Neural progenitor cell (in vitro differentiated cells): ENCODE data around the gene ACER3. TPM values are rescaled to one million over a fixed set of nuclear protein-coding genes. Genes with fewer than 3 reads are reported as not detected.

Source experiments
- DNase-seq: peaks from one replicate; pipeline ENCODE4 v3.0.0-alpha.2; 2016; ENCODE audit warnings: low spot score
- H2AFZ ChIP-seq: fragments of 200-600 bp; sonication (generic); replicated peaks from 2 replicates; pipeline ENCODE4 v1.6.1; 2016; ENCODE audit warnings: antibody characterized with exemption
- H3F3A ChIP-seq: fragments of 200-600 bp; sonication (generic); 2 replicates; pipeline ENCODE4 v1.6.1; 2016; ENCODE audit warnings: antibody characterized with exemption, low read depth
- H3K27ac ChIP-seq: fragments of 200-600 bp; sonication (generic); 2 replicates; pipeline ENCODE4 v1.5.1; 2016; ENCODE audit warnings: mild to moderate bottlenecking
- H3K27me3 ChIP-seq: fragments of 200-600 bp; sonication (generic); 2 replicates; pipeline ENCODE4 v1.6.1; 2016; ENCODE audit warnings: mild to moderate bottlenecking, moderate library complexity
- H3K36me3 ChIP-seq: fragments of 200-600 bp; sonication (generic); 2 replicates; pipeline ENCODE4 v1.5.1; 2016
- H3K4me1 ChIP-seq: fragments of 200-600 bp; sonication (generic); 2 replicates; pipeline ENCODE4 v1.6.1; 2016; ENCODE audit warnings: mixed run types
- H3K4me2 ChIP-seq: fragments of 200-600 bp; sonication (generic); 2 replicates; pipeline ENCODE4 v1.6.1; 2016
- H3K4me3 ChIP-seq: fragments of 200-600 bp; sonication (generic); 2 replicates; pipeline ENCODE4 v1.5.1; 2016
- H3K79me2 ChIP-seq: fragments of 200-600 bp; sonication (generic); 2 replicates; pipeline ENCODE4 v1.6.1; 2016; ENCODE audit warnings: low read depth
- H3K9ac ChIP-seq: fragments of 200-600 bp; sonication (generic); 2 replicates; pipeline ENCODE4 v1.6.1; 2016
- H3K9me3 ChIP-seq: fragments of 200-600 bp; sonication (generic); 2 replicates; pipeline ENCODE4 v1.5.1; 2016; ENCODE audit warnings: low read depth
- H4K20me1 ChIP-seq: fragments of 200-600 bp; sonication (generic); 2 replicates; pipeline ENCODE4 v1.6.1; 2016; ENCODE audit warnings: low read depth
- H3K27ac Mint-ChIP-seq: 3 replicates; pipeline ENCODE4 v1.8.0; 2021; ENCODE audit warnings: mixed read lengths
- H3K27me3 Mint-ChIP-seq: 2 replicates; pipeline ENCODE4 v1.8.0; 2022; ENCODE audit warnings: low read depth, mild to moderate bottlenecking, inconsistent platforms, moderate library complexity, mixed read lengths; ENCODE audit not compliant: insufficient read depth
- H3K36me3 Mint-ChIP-seq: 3 replicates; pipeline ENCODE4 v1.8.0; 2021; ENCODE audit warnings: mixed read lengths
- H3K4me1 Mint-ChIP-seq: 3 replicates; pipeline ENCODE4 v1.8.0; 2021; ENCODE audit warnings: mixed read lengths
- H3K4me3 Mint-ChIP-seq: 3 replicates; pipeline ENCODE4 v1.8.0; 2021; ENCODE audit warnings: mild to moderate bottlenecking, moderate library complexity, mixed read lengths
- H3K9me3 Mint-ChIP-seq: 3 replicates; pipeline ENCODE4 v1.8.0; 2020; ENCODE audit warnings: mixed read lengths
- CTCF ChIP-seq: fragments of 200-600 bp; sonication (generic); IDR thresholded peaks from 2 replicates; pipeline ENCODE4 v1.5.1; 2017; ENCODE audit warnings: antibody characterized with exemption, mild to moderate bottlenecking
- EZH2 ChIP-seq: fragments of 200-600 bp; sonication (generic); IDR thresholded peaks from 2 replicates; pipeline ENCODE4 v1.6.1; 2017; ENCODE audit warnings: antibody characterized with exemption, mild to moderate bottlenecking, moderate library complexity
- EZH2phosphoT487 ChIP-seq: fragments of 200-600 bp; sonication (generic); IDR thresholded peaks from 2 replicates; pipeline ENCODE4 v1.6.1; 2017; ENCODE audit warnings: antibody characterized with exemption
- total RNA-seq: library from RNA; depleted of rRNA; stranded (reverse); fragments of >200 nt; gene quantifications from 2 replicates; pipeline ENCODE4 v1.2.3, GENCODE V29; 2015; ENCODE audit warnings: low replicate concordance

Gene ACER3
- total RNA-seq, 1 donor from 2014 or later, result 18.9 TPM

- H2AFZ ChIP-seq, result no peak overlapping the region
- H3F3A ChIP-seq, result no peaks in the 10 kb centered on the region
- TF ChIP-seq EZH2phosphoT487 (no peak), CTCF (no peak), EZH2 (no peak)
- H3K27me3 ChIP-seq, result no peaks in the 10 kb centered on the region
- Mint-ChIP-seq H3K27ac (no peak overlapping the region), H3K4me3 (no peak overlapping the region), H3K27me3 (peaks cover 7% of the 10 kb centered on the region), H3K4me1 (no peaks in the 10 kb centered on the region), H3K36me3 (no peaks in the 10 kb centered on the region), H3K9me3 (peaks cover 5% of the 10 kb centered on the region)
- H3K4me2 ChIP-seq, result no peak overlapping the region
- no peaks in the 10 kb centered on the region for H3K79me2 ChIP-seq
- no peaks in the 10 kb centered on the region for H3K9me3 ChIP-seq
- no peak for DNase-seq
- H3K4me3 ChIP-seq, result no peak overlapping the region
- H3K9ac ChIP-seq, result no peak overlapping the region
- H4K20me1 ChIP-seq, result no peaks in the 10 kb centered on the region
- no peak overlapping the region for H3K27ac ChIP-seq
- peaks cover 7% of the 10 kb centered on the region for H3K4me1 ChIP-seq
- H3K36me3 ChIP-seq, result no peaks in the 10 kb centered on the region
Observed at GRCh38 chr11:76830639-76831327, 29.9 kb upstream of the ACER3 start.

GRCh38 chr11:76831686-76832310, 28.9 kb upstream of the ACER3 start:
- DNase-seq, result no peak
- no peak overlapping the region for H3K27ac ChIP-seq
- Mint-ChIP-seq H3K4me1 (no peaks in the 10 kb centered on the region), H3K36me3 (no peaks in the 10 kb centered on the region), H3K27ac (no peak overlapping the region), H3K27me3 (peaks cover 5% of the 10 kb centered on the region), H3K9me3 (peaks cover 3% of the 10 kb centered on the region), H3K4me3 (no peak overlapping the region)
- no peak overlapping the region for H3K9ac ChIP-seq
- H3K4me3 ChIP-seq, result no peak overlapping the region
- no peak overlapping the region for H2AFZ ChIP-seq
- no peaks in the 10 kb centered on the region for H3K9me3 ChIP-seq
- no peaks in the 10 kb centered on the region for H4K20me1 ChIP-seq
- no peak overlapping the region for H3K4me2 ChIP-seq
- H3K79me2 ChIP-seq, result no peaks in the 10 kb centered on the region
- no peaks in the 10 kb centered on the region for H3F3A ChIP-seq
- TF ChIP-seq EZH2phosphoT487 (no peak), EZH2 (no peak), CTCF (no peak)
- no peaks in the 10 kb centered on the region for H3K36me3 ChIP-seq
- H3K27me3 ChIP-seq, result no peaks in the 10 kb centered on the region
- peaks cover 7% of the 10 kb centered on the region for H3K4me1 ChIP-seq

GRCh38 chr11:76832361-76832760, 28.4 kb upstream of the ACER3 start:
- Histone ChIP-seq H2AFZ (no peak overlapping the region), H3K4me3 (no peak overlapping the region), H3F3A (no peaks in the 10 kb centered on the region), H3K27ac (no peak overlapping the region), H3K4me1 (peaks cover 7% of the 10 kb centered on the region), H3K79me2 (no peaks in the 10 kb centered on the region), H3K9ac (no peak overlapping the region), H3K4me2 (no peak overlapping the region), H3K27me3 (no peaks in the 10 kb centered on the region), H3K9me3 (no peaks in the 10 kb centered on the region), H3K36me3 (no peaks in the 10 kb centered on the region), H4K20me1 (no peaks in the 10 kb centered on the region)
- peaks cover 3% of the 10 kb centered on the region for H3K9me3 Mint-ChIP-seq
- peaks cover 5% of the 10 kb centered on the region for H3K27me3 Mint-ChIP-seq
- no peaks in the 10 kb centered on the region for H3K4me1 Mint-ChIP-seq
- H3K4me3 Mint-ChIP-seq, result no peak overlapping the region
- H3K36me3 Mint-ChIP-seq, result no peaks in the 10 kb centered on the region
- no peak for TF ChIP-seq EZH2
- TF ChIP-seq EZH2phosphoT487, result no peak
- TF ChIP-seq CTCF, result no peak
- DNase-seq, result no peak
- H3K27ac Mint-ChIP-seq, result no peak overlapping the region
